Hematopoietic multipotent progenitor cell treated with erythropoietin and hydrocortisone succinate and interleukin-3 and kit ligand, for 4 days (in vitro differentiated cells): ENCODE data around the gene FOXO1.

Experiments used
- DNase-seq: peaks from one replicate; pipeline ENCODE4 v3.0.0-alpha.2; 2015

Gene FOXO1

DNA sequence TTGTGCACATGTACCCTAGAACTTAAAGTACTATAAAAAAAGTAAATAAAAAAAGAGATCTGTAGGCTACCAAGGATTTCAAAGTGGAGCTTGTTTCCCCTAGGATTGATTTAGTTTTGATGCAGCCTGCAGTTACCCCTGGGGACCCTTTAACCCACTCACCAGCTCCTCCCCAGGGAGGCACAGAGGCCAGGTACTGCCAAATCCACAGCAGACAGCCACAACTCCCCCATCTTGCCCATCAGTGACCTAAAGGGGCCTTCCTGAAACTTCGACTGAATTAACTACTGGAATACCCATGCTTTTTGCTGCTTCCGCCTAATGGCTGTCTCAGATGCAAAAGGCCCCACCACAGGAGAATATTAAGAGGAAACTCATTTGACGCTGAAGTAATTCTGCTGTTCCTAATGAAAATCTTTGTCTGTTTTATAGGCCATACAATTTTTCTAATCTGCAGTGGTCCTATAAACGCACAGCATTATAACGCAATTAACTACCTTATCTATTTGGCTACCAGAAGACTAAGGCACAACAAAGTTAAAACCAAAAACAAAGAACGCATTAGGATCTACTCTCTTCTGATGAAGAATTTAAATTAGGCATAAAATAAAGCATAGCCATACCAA, 95.0 kb downstream of the FOXO1 start:
- no peak for DNase-seq

GRCh38 chr13:40570930-40571329, 95.5 kb downstream of the FOXO1 start:
- DNase-seq = no peak

DNA sequence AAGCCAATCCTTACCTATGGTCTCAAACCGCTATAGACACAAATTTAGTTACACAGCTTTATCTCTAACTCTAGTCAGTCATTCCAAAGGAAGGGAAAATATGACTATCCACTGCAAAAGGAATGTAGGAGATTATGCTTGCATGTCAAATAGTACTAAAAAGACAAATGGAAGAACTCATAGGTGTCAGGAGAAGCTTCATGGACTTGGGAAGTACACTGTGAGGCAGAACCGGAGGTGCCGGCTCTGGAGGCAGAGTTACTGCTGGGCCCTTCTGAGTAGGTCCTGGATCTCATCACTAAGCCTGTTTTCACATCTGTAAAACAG, 97.5 kb downstream of the FOXO1 start:
- DNase-seq = no peak

DNA sequence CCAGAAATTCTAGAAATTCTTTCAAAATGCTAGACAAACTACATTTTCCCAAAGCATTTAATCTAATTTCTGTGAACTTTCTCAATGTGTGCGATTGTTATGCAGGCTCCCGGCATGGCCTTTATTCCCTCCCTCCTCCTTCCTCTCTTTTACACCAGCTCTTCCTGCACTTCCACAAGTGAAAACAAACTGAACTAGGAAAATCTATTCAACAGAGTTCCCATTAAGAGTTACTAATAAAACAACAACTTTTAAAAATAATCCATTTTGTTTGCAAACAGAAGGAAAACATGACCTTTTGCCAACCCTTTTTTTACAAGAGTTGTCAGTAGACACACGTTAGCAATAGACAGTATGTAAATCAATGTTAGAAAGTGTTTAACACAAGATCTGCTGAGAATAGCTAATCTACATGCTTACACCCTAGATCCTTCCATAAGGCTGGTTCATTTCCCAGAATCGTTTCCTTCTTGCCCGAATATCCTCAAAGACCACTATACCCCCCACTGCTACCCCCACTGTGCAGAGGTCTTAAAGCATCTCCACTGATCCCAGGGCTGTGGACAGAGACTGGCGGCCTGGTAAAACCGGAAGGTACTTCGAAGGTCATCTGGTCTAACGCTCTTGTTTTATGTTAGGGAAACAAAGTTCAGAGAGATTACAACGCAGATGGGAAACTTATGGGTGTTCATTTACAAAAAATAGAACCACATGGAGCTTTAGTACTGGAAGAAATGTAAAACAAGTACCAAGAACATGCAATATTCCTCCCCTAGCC, 98.0 kb downstream of the FOXO1 start:
- no peak for DNase-seq

GRCh38 chr13:40566811-40567210, 99.6 kb downstream of the FOXO1 start:
- no peak for DNase-seq

DNA sequence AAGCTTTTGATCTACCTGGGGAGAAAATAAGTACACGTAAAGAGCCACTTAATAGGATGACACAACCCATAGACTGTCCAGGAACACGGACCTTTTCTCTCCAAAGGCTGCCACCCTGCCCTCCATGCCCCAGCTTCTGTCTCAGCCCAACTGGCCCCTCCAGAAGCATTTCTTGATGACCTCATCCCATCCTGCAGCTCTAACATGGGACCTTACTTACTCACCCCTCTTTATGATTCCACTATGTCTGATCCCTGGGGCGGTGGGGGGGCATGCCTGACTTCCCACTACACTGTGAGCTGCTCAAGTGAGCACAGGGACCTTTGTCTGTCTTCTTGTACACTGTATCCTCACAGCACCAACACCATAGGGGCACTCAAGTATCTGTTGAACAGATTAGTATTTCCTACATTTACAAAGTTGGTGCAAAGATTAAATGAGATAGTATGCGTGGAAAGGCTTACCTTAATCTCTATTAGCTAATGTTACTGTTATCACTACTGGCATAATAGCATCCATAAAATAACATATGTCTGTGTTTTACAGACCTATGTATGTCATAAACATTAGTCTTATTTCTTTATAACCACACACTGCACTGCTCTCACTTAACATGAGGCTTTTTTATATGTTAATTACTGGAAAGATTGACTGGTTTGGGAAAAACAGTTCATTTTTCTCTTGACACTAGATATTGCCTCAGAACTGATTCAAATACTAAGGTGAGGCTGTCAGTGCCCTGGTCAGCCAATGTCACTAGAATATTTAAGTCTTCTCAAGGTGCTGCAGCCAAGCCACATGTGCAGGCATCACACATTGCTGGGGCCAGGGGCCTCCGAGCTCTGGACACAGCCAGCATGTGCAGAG, 100.9 kb downstream of the FOXO1 start:
- DNase-seq = no peak

GRCh38 chr13:40564342-40565001, 102.0 kb downstream of the FOXO1 start:
- peak; percentile 37 for DNase-seq

GRCh38 chr13:40563350-40564125, 102.9 kb downstream of the FOXO1 start:
- DNase-seq = no peak

DNA sequence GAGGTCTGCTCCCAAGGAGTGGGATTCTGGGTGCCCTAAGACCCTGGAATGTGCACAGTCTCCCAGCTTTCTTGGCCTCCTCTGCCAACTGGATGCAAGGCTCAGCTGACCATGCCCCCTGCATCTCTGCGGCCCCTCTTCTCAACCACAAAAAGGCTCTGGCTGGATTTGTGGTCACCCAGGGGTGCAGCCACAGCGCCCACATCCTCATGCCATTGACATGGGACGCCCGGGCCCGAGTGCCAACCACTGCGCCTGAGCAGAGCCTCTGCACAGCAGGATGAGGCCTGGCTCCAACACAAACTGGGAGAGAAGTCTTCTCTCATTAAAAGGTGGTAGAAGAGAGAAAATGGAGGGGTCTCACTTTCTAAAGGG, 103.5 kb downstream of the FOXO1 start:
- peak; percentile 56 for DNase-seq

- DNase-seq = no peak
Observed at GRCh38 chr13:40559915-40560314, 106.5 kb downstream of the FOXO1 start.

GRCh38 chr13:40558656-40559055, 107.8 kb downstream of the FOXO1 start:
- DNase-seq = peak; percentile 33

- no peak for DNase-seq
Observed at GRCh38 chr13:40556453-40556852, 110.0 kb downstream of the FOXO1 start.

GRCh38 chr13:40553356-40553755, 113.1 kb downstream of the FOXO1 start:
- DNase-seq = no peak

GRCh38 chr13:40552895-40553294, 113.5 kb downstream of the FOXO1 start:
- no peak for DNase-seq

DNA sequence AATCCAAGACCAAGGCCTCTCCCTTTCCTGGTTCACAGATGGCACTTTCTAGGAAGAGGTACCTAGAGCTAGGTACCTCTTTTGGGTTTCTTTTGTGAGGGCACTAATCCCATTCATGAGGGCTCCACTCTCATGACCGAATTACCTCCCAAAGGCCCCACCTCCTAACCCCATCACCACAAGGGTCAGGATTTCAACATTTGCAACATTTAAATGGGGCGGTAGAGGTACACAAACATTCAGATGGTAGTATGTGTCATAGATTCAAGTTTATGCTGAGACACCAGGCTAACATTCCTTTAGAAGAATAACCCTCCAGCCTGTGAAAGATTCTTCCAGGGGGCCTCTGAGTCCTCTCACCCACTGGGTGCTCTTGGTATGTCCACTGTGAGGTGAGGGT, 116.3 kb downstream of the FOXO1 start:
- DNase-seq = no peak

DNA sequence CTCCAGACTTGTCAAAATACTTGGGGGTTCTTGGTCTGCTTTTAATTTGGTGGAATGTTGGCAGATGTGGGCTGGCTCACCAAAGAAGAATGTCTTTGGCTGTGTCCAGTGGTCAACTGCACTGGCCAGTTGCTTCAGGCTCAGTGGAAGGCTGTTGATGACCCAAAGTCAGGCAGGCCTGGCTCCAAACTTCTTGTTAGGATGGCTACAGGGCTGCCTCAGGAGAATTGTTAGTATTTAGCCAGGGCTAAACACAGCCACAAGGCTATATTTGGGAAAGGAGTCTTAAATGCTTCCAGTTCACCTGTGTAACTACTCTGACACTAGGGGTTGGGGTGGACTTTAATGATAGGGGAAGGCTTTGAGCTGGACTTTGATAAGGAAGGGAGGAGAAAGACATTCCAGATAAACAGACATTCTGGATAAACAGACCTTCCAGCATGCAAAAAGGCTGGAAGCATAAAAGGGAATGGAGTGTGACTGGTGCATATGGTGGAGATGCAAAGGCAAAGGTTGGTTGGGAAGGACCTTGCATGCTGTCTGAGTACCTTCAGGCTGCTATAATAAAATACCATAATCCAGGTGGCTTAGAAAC, 116.8 kb downstream of the FOXO1 start:
- DNase-seq = no peak

GRCh38 chr13:40547591-40548315, 118.7 kb downstream of the FOXO1 start:
- DNase-seq = no peak

- no peak for DNase-seq
Observed at GRCh38 chr13:40546047-40546446, 120.4 kb downstream of the FOXO1 start.

- no peak for DNase-seq
Observed at GRCh38 chr13:40540328-40541044, 126.0 kb downstream of the FOXO1 start.

DNA sequence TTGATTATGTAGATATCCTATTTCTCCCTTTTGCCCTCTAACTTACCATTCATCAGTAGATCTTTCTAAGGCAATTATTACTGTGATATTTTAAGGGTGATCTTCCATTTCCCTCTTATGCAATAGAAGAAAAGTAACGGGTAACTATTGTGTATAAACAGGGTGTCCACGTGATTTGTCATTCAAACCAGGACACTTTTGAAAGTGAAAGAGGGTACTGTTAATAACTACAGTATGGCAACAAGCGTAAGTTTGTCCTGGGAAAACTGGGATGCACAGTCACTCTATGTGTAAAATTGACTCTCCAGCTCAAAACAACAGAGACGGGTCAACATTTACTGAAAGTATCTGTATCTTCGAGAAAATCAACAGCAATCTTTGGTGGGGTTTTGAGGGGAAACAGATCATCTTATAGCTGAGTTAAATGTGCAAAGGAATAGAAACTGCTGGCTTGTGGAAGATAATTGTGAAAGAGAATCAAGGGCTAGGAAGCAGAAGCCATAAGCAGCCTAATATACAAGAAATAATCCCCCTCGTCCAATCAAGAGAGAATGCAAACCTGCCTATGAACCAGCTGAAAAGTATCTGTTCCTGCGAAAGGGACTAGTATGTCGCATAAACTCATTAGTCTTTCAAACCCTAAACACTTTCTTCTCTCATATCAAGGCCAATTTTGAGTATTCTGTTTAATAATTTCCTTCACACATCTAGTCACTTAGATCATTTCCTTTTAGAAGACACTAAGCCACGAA, 126.7 kb downstream of the FOXO1 start:
- no peak for DNase-seq
